ENCODE results near the gene WFDC1. TPM values are rescaled to one million over a fixed set of nuclear protein-coding genes. Genes with fewer than 3 reads are reported as not detected.

Gene WFDC1
- total RNA-seq, 1 donor from 2014 or later, result not detected

DNA sequence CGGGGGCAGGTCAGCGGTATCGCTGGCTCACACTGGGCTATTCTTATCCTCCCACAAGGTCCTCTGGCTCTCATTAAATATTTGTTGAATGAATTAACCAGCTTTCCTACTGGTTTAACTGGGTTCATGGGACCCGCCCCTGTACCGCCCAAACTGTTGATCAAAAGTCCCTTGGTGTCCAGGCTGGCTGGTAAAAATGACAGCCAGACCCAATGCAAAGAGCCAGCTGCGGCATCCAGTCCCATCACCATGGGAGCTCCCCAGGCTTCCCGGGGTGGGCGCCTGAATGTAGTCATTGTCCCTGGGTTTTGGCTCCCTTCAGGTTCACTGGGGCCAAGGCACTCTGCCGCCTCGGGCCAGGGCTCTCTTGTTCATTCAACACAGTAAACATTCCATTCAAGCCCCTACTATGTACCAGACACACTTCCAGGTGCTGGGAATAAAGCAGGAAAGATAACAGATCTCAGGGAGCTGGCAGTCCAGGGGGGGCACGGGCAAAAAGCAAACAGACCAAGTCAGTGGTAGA, 62.0 kb downstream of the WFDC1 start:
- no peak overlapping the region for H3K4me3 Mint-ChIP-seq (ENCODE audit: unreplicated experiment)
- H3K27me3 Mint-ChIP-seq (ENCODE audit: unreplicated experiment), result peaks cover 6% of the 10 kb centered on the region
- no peaks in the 10 kb centered on the region for H3K36me3 Mint-ChIP-seq (ENCODE audit: low read depth, unreplicated experiment)
- H3K4me1 Mint-ChIP-seq (ENCODE audit: unreplicated experiment), result peaks cover 24% of the 10 kb centered on the region
- TF ChIP-seq, protein P1, sequence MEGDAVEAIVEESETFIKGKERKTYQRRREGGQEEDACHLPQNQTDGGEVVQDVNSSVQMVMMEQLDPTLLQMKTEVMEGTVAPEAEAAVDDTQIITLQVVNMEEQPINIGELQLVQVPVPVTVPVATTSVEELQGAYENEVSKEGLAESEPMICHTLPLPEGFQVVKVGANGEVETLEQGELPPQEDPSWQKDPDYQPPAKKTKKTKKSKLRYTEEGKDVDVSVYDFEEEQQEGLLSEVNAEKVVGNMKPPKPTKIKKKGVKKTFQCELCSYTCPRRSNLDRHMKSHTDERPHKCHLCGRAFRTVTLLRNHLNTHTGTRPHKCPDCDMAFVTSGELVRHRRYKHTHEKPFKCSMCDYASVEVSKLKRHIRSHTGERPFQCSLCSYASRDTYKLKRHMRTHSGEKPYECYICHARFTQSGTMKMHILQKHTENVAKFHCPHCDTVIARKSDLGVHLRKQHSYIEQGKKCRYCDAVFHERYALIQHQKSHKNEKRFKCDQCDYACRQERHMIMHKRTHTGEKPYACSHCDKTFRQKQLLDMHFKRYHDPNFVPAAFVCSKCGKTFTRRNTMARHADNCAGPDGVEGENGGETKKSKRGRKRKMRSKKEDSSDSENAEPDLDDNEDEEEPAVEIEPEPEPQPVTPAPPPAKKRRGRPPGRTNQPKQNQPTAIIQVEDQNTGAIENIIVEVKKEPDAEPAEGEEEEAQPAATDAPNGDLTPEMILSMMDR (IDR thresholded peaks at IDR 0.05; ENCODE audit: unreplicated experiment), result no peak
- H3K9me3 Mint-ChIP-seq (ENCODE audit: unreplicated experiment), result no peaks in the 10 kb centered on the region
- no peak for DNase-seq (ENCODE audit: low spot score)
- no peak overlapping the region for H3K27ac Mint-ChIP-seq (ENCODE audit: unreplicated experiment)

DNA sequence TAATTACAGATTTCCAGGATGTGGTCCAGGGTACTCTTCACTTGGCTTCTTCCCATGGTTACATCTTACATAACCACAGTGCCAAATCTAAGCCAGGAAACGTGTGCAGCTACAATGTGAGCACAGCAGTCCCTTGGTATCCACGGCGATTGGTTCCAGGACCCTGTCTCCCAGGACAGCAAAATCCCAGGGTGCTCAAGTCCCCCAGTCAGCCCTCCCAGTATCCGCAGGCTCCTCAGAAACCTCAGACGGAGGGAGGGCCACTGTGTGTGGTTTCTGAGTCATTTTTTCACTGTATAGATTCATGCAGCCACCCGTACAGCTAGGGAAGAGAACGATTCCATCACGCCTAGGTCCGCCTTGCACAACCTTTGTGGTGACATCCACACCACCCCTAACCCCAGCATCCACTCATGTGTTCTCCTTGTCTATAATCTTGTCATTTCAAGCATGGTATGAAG, 62.5 kb downstream of the WFDC1 start:
- no peak overlapping the region for H3K27ac Mint-ChIP-seq (ENCODE audit: unreplicated experiment)
- TF ChIP-seq, protein P1 (IDR thresholded peaks at IDR 0.05; ENCODE audit: unreplicated experiment), result no peak
- no peak for DNase-seq (ENCODE audit: low spot score)
- H3K27me3 Mint-ChIP-seq (ENCODE audit: unreplicated experiment), result peaks cover 6% of the 10 kb centered on the region
- H3K36me3 Mint-ChIP-seq (ENCODE audit: low read depth, unreplicated experiment), result no peaks in the 10 kb centered on the region
- H3K4me1 Mint-ChIP-seq (ENCODE audit: unreplicated experiment), result peaks cover 25% of the 10 kb centered on the region
- no peaks in the 10 kb centered on the region for H3K9me3 Mint-ChIP-seq (ENCODE audit: unreplicated experiment)
- no peak overlapping the region for H3K4me3 Mint-ChIP-seq (ENCODE audit: unreplicated experiment)

DNA sequence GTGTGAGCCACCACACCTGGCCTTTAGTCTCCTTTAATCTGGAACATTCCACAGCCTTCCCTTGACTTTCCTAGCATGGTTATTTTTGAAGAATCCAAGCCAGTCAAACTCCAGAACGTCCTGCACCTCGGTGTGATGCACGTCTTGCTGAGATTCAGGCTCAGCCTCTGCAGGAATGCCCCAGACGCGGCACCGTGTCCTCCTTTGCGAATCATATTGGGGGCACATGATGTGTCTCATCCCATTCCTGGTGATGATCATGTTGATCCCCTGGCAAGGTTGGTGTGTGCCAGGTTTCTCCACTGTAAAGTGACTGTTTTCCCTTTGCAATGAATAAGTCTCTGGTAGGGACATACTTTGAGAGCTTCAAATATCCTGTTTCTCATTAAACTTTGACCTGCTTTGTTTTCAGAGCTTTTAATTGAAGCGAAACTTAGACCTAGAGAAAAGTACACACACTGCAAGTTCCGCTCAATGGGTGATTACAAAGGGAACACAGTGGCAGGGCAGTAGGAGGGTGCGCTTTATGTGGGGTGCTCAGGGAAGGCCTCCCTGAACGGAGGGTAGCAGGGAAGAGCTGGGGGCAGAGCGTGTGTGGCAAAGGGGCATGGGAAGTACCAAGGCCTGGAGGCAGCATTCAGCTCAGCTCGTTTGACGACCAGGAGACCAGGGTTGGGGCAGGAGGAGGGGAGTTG, 64.1 kb downstream of the WFDC1 start:
- Mint-ChIP-seq H3K27ac (ENCODE audit: unreplicated experiment) (no peak overlapping the region), H3K4me1 (ENCODE audit: unreplicated experiment) (peaks cover 28% of the 10 kb centered on the region)

DNA sequence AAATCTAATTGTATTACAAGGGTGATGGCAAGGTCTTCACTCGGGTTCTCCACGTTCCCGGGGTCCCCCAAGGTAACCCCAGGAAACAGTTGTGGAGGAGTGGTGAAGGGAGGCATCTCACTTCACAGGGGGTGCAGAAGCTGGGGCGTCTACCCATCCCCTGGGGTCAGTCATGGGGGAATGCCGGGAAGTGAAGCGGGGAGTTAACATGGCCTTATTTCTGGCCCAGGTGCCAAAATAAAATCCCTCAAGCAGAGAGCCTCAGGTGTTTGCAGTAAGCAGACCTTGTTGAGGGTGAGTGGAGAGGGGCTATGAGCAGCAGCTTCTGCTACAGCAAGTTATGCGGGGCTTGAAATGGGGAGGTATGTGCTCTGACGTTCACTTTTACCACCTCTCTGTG, 64.6 kb downstream of the WFDC1 start:
- no peak overlapping the region for H3K4me3 Mint-ChIP-seq (ENCODE audit: unreplicated experiment)
- H3K27ac Mint-ChIP-seq (ENCODE audit: unreplicated experiment), result no peak overlapping the region
- TF ChIP-seq, protein P1 (IDR thresholded peaks at IDR 0.05; ENCODE audit: unreplicated experiment), result no peak
- H3K9me3 Mint-ChIP-seq (ENCODE audit: unreplicated experiment), result no peaks in the 10 kb centered on the region
- peaks cover 28% of the 10 kb centered on the region for H3K4me1 Mint-ChIP-seq (ENCODE audit: unreplicated experiment)
- H3K36me3 Mint-ChIP-seq (ENCODE audit: low read depth, unreplicated experiment), result no peaks in the 10 kb centered on the region
- peaks cover 6% of the 10 kb centered on the region for H3K27me3 Mint-ChIP-seq (ENCODE audit: unreplicated experiment)
- no peak for DNase-seq (ENCODE audit: low spot score)

More for the DNA sequence above, 64.1 kb downstream of the WFDC1 start:
- H3K27me3 Mint-ChIP-seq (ENCODE audit: unreplicated experiment), result peaks cover 6% of the 10 kb centered on the region
- H3K9me3 Mint-ChIP-seq (ENCODE audit: unreplicated experiment), result no peaks in the 10 kb centered on the region
- H3K4me3 Mint-ChIP-seq (ENCODE audit: unreplicated experiment), result no peak overlapping the region
- TF ChIP-seq, protein P1 (IDR thresholded peaks at IDR 0.05; ENCODE audit: unreplicated experiment), result no peak
- no peak for DNase-seq (ENCODE audit: low spot score)
- no peaks in the 10 kb centered on the region for H3K36me3 Mint-ChIP-seq (ENCODE audit: low read depth, unreplicated experiment)

DNA sequence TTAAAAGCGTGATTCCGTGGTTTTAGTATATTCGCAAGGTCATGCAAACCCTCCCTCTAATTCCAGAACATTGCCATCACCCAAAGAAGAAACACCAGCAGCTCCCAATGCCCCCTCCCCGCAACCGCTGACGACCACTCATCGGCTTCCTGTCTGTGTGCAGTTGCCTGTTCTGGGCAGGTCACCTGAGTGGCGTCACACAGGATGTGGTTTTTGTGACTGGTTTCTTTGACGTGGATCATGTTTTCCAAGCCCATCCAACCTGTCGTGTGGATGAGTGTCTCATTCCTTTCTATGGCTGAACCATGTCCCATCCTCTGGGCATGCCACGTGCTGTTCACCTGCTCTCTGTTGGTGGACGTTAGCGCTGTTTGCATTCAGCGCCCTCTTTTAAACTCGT, 65.5 kb downstream of the WFDC1 start:
- Mint-ChIP-seq H3K36me3 (ENCODE audit: low read depth, unreplicated experiment) (no peaks in the 10 kb centered on the region), H3K4me3 (ENCODE audit: unreplicated experiment) (no peak overlapping the region), H3K27me3 (ENCODE audit: unreplicated experiment) (peaks cover 6% of the 10 kb centered on the region), H3K4me1 (ENCODE audit: unreplicated experiment) (peaks cover 28% of the 10 kb centered on the region), H3K9me3 (ENCODE audit: unreplicated experiment) (no peaks in the 10 kb centered on the region), H3K27ac (ENCODE audit: unreplicated experiment) (no peak overlapping the region)
- TF ChIP-seq, protein P1 (IDR thresholded peaks at IDR 0.05; ENCODE audit: unreplicated experiment), result no peak
- DNase-seq (ENCODE audit: low spot score), result no peak

Data from endothelial cell (in vitro differentiated cells).